Activated CD8-positive, alpha-beta memory T cell treated with anti-CD3 and anti-CD28 coated beads for 48 hours (primary cell): ENCODE data around the gene CACNA1I.

Experiments
- DNase-seq, 3 experiments: peaks; one replicate each; pipeline ENCODE4 v3.0.0-alpha.2; 2020; ENCODE audit warnings: low read depth in 2 of 3, low spot score in 2 of 3

CACNA1I gene

GRCh38 chr22:39714321-39714720, 143.8 kb downstream of the CACNA1I start:
- no peak for DNase-seq

DNA sequence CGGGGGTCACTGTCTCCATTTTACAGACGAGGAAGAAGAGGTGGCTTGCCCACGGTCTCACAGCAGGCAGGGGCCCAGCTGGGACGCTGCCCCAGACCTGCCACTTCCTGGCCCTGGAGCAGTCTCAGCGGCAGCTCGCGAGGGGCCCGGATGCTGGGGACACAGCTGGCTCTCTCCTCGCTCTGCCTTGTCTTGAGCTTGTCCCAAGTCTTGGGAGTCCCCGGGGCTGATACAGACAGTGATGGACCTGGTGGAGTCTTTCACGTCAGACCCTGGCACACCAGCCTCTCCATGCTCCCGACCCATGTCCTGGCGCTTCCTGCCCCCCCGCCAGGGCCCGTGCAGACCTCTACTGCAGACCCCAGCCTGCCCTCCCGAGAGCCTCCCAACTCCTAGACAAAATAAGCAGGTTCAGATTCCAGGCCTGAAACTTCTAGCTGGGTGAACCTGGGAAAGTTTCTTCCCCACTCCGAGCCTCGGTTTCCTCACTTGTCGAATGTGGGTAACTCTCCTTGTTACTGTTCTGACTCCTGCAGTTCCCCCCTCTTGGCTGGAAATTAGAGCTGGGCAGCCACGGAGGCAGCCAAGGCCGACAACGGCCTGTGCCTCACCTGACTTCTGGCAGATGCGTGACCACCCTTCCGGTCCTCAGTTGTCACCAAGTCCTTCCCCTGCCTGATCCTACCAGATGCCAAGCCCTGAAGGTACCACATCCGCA, 145.4 kb downstream of the CACNA1I start:
- DNase-seq: no peak

DNA sequence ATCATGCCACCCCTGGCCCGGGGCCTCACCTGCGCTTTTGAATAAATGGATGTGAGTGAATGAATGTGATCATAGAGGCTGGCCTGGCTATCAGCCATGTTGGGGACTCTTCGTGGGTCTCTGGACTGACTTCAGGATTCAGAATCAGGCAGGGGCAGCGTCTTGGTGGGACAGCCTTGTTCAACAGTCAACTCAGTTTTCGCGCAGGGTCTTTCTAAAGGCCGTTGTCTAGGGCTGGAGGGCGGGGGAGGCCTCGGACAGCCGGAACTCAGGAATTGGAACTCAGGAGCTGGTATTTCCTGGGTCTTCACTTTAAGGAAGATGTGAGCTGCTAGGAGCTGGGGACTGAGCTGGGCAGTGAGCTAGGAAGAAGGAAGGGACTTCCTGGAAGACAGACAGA, 146.0 kb downstream of the CACNA1I start:
- DNase-seq: no peak

DNA sequence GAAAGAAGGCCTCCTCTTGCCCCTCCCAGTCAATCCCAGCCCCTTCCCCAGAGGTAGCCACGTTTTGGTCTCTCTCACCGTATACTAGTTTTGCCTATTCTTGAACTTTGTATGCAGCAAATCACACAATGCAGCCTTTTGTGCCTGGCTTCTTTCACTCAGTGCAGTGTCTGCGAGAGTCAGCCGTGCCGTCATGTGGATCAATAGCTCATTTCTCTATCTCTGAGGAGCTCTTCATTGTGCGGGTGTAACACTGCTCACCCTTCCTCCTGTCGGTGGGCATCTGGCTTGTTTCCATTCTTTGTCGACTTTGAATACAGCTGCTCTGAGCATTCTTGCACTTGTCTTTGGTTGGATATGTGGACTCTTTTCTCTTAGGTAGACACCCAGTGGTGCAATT, 146.5 kb downstream of the CACNA1I start:
- no peak for DNase-seq

DNA sequence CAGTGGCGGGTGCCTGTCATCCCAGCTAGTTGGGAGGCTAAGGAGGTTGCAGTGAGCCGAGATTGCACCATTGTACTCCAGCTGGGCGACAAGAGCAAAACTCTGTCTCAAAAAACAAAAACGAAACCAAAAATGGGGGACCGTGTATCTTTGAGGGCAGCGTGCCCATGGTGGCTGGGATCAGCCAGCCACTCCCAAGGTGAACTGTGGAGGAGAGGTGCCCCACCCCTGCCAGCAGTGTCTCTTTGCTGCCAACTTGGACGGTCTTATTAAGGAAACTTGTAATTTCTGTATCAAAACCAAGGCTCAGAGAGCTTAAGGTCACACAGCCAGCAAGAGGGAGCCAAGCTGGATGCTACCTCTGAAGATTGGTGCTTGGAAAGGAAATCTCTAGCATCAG, 147.7 kb downstream of the CACNA1I start:
- no peak for DNase-seq

DNA sequence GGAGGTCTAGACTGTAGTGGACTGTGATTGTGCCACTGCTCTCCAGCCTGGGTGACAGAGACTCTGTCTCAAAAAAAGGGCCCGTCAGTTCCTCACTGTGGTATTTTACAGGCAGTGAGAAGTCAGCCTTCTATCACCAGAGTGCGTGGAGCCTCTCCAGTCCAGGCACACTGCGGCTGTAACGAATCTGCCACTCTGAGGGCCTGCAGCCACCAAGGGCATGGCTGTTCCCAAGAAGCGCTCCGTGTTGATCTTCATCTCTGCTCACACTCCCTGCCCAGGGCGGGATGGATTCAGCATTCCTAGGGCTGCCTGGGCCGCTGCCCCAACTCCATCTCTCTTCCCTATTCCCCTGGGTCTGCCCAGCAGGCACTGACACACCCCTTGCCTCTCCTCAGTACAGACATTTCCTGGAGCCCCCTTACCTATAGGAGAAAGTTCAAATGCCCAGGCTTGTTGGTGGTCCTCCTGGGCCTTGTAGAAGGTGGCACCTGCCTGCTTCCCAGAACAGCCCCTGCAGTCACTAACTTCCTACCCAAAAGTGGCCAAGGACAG, 148.4 kb downstream of the CACNA1I start:
- no peak for DNase-seq

DNA sequence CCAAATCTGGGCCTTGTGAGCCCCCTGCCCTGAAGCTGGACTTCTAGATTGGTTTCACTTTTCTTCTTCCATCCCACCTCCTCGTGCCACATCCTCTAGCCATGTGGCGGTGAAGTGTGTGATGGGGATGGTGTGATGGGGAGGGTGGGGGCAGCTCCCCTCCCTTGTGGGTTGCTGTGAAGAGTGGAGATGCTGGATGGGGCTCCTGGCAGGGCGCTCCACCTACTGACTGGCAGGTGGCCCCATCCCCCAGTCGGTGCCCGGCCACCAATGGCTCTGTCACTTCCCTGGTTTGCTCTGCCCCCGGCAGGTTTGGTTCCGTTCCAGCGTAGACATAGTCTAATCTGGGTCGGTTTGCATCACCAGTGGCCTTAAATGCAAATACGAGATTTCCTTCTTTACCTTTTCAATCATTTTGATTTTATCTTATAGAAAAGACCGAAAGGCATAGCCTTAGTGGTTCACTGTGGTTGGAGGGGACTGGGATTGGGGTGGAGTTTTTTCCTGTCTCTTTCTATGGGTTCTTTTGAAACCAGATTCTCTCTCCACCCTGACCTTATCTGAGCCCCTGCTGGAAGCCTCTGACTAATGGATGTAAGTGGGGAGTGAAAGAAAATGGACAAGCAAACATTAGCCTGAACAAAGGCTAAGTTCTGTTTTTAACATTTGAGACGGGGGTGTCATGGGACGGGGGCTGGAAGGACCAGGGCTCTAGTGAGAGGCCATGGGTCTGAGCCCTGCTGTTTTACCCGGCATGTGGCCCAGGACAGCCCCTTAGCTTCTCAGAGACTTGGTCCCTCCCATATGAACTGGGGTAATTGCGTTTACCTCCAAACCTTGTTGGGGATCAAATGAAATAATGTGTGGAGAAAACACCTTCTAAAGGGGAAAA, 149.3 kb downstream of the CACNA1I start:
- no peak for DNase-seq

GRCh38 chr22:39721206-39722031, 150.9 kb downstream of the CACNA1I start:
- DNase-seq: no peak

- no peak for DNase-seq
These were observed 151.4 kb downstream of the CACNA1I start for GRCh38 chr22:39722032-39722325.

GRCh38 chr22:39722501-39722900, 151.9 kb downstream of the CACNA1I start:
- DNase-seq: no peak

GRCh38 chr22:39723463-39723862, 152.9 kb downstream of the CACNA1I start:
- no peak for DNase-seq

DNA sequence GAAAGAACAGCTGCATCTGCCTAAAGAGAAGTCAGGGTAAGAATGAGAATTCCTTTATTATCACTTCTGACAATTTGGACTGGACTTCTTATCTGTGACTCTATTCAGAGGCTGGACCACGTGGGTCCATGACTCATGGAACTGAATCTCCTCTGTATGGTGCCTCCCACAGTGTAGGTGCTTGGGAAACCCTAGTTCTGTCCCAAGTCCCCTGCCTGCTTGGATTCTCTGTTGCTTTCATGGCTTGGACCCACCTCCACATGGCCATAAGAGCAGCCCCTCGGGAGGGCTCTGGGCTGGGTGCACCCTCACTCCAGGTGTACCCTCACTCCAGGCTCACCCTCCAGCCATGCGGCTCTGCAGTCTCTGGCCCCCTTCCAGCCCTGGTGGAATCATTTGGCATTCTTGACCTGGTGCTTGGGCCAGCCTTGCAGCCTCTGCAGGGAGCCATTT, 153.4 kb downstream of the CACNA1I start:
- no peak for DNase-seq

- DNase-seq: no peak
These were observed 153.8 kb downstream of the CACNA1I start for GRCh38 chr22:39724390-39724789.

DNA sequence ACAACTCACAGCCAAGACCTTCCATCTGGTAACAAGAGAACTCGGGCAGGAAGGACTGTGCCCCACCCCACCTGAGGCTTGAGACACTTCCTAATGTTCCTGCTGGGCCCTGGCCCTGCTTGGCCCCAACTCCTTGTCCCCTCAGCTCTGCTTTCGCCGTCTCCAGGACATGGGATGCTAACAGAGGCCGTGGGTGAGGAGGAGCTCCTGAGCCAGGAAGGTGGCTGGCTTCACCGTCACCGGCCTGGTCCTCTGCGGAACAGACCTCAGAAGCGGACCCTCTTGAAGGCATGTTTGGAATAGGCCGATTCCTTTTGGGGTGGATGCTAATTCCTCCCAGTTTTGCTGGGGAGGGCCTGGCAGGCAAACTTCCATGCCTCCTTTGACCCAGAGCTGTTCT, 154.3 kb downstream of the CACNA1I start:
- no peak for DNase-seq

- DNase-seq: no peak
These were observed 154.9 kb downstream of the CACNA1I start for GRCh38 chr22:39725351-39726035.

DNA sequence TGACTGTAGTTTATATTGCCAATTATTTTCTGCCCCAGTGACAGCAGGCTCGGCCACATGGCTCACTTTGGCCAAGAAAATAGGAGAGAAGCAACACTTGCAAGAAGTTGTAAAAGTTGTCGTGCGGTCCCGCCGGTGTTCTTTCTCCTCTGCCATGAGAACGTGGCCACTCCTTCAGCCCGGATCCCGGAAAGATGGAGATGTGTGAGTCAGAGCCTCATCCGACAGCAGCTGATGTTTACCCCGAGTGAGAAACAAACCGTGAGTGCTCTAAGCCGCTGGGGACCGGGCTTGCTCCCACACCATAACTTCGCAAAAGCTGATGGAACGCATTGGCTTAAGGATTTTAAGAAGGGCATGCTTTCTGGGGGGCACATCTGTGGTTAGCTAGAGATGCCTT, 157.0 kb downstream of the CACNA1I start:
- no peak for DNase-seq

- no peak for DNase-seq
These were observed 157.8 kb downstream of the CACNA1I start for GRCh38 chr22:39728236-39728860.

- no peak for DNase-seq
These were observed 158.8 kb downstream of the CACNA1I start for GRCh38 chr22:39729141-39729934.

- no peak for DNase-seq
These were observed 160.9 kb downstream of the CACNA1I start for GRCh38 chr22:39731481-39731880.
